DND-41 (cell line): ENCODE measurements around the gene IGF2.

Source experiments
- EZH2 ChIP-seq: IDR thresholded peaks from 3 replicates; pipeline ENCODE4 v1.6.1; 2012; ENCODE audit warnings: borderline replicate concordance, low read depth, mild to moderate bottlenecking, moderate library complexity, low read length, inconsistent platforms; ENCODE audit not compliant: severe bottlenecking
- TF ChIP-seq, protein P1 (sequence below): IDR thresholded peaks from 2 replicates; pipeline ENCODE4 v1.5.1; 2012; ENCODE audit warnings: borderline replicate concordance, low read length, moderate library complexity, mild to moderate bottlenecking; ENCODE audit not compliant: poor library complexity, severe bottlenecking; ENCODE audit errors: extremely low read depth

GRCh38 chr11:2180789-2181370, 41.7 kb upstream of the IGF2 start:
- TF ChIP-seq, protein P1, sequence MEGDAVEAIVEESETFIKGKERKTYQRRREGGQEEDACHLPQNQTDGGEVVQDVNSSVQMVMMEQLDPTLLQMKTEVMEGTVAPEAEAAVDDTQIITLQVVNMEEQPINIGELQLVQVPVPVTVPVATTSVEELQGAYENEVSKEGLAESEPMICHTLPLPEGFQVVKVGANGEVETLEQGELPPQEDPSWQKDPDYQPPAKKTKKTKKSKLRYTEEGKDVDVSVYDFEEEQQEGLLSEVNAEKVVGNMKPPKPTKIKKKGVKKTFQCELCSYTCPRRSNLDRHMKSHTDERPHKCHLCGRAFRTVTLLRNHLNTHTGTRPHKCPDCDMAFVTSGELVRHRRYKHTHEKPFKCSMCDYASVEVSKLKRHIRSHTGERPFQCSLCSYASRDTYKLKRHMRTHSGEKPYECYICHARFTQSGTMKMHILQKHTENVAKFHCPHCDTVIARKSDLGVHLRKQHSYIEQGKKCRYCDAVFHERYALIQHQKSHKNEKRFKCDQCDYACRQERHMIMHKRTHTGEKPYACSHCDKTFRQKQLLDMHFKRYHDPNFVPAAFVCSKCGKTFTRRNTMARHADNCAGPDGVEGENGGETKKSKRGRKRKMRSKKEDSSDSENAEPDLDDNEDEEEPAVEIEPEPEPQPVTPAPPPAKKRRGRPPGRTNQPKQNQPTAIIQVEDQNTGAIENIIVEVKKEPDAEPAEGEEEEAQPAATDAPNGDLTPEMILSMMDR: no peak
- TF ChIP-seq EZH2: no peak
